Hematopoietic multipotent progenitor cell treated with erythropoietin and hydrocortisone succinate and interleukin-3 and kit ligand, for 8 days (in vitro differentiated cells): Measurements from ENCODE around the gene GJB5.

ENCODE experiments used
- DNase-seq: peaks from one replicate; pipeline ENCODE4 v3.0.0-alpha.2; 2015

The GJB5 gene

DNA sequence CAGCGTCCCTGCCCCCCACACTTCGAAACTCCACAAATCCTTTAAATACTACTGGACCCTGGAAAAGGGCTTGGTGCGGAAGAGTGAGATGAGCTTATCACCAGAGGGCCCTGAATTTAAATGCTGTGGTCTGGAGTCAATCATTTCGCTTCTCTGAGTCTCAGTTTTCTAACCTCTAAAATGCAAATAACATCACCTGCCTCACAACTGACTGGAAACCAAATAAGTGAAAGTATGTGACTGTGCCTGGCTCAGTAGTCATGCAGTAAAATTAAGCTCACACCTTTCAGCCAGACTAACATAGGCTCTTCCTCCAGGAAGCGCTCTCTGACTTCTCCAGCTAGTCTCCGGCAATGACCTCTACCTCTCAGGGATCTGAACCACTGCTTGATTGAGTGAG is 42.1 kb downstream of the GJB5 start:
- no peak for DNase-seq

GRCh38 chr1:34800214-34800613 is 45.4 kb downstream of the GJB5 start:
- no peak for DNase-seq

- no peak for DNase-seq
Observed at GRCh38 chr1:34803770-34804169, 48.9 kb downstream of the GJB5 start.

GRCh38 chr1:34806396-34806795 is 51.5 kb downstream of the GJB5 start:
- no peak for DNase-seq
